GM23248 (cell line): Measurements from ENCODE around the gene KIF1A.
"Not testable (repeated sequence)": the region's sequence is repeated elsewhere in the genome, so short reads cannot be mapped to it uniquely, and the experiment has no call there.

Source experiments
- EZH2 ChIP-seq: fragments of 200-600 bp; sonication (generic); IDR thresholded peaks from 2 replicates; pipeline ENCODE4 v1.6.1; 2018; ENCODE audit warnings: antibody characterized with exemption, mild to moderate bottlenecking; ENCODE audit not compliant: insufficient read depth, poor library complexity, severe bottlenecking
- EZH2phosphoT487 ChIP-seq: fragments of 200-600 bp; sonication (generic); IDR thresholded peaks from 2 replicates; pipeline ENCODE4 v1.6.1; 2018; ENCODE audit warnings: antibody characterized with exemption, moderate library complexity, mild to moderate bottlenecking, low read depth; ENCODE audit not compliant: insufficient read depth

DNA sequence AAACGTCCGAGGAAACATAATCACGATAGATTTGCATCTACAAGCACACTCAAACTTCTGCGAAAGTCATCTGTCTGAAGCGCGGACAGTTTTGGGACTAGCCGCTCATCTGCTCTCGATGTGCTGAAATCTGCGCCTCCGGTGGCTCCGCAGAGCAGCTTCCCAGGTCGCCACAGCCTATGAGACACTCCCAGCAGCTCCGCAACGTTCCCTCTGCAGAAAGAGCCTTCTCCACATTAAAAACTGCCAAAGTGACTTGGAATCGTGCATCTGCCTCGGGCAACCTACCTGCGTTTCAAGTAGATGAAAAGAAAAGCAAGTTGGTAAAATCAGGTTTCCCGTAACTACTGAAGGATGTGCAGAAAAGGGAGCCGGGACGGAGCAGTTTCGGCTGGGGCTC is 119.4 kb downstream of the KIF1A start:
- not testable (repeated sequence) for TF ChIP-seq EZH2, EZH2phosphoT487
